ENCODE results near the gene NPHP4. TPM values are rescaled to one million over a fixed set of nuclear protein-coding genes. Genes with fewer than 3 reads are reported as not detected.

Gene NPHP4
- total RNA-seq, 2 experiments from 2014 or later = 15.4 to 20.3 TPM

DNA sequence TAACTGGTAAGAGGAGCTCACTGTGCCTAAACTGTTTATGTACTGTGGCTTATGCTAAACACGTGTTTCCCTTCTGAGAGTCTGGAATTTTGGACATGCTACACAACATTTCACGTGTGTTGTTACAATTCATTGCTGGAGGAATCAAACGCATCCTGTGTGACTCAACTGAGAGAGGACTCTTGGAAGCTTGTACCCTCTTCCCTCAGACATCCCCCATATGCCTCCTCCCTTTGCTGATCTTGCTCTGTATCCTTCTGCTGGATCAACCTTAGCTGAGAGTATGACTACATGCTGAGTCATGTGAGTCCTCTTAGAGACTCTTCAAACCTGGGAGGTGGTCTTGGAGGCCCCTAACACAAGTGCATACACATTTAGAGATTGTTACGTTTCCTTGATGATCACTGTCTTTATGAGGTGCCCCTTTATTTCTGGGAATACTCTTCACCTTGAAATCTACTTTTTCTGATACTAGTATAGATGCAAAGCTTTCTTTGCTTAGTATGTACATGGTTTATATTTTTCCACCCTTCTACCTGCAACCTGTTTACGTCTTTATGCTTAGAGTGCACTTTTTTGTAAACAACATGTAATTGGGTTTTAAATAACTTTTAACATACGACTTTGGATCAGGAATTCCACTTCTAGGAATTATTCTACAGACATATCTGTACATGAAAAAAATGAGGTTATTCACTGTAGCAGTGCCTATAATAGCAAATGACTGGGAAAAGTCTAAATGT lies 8.7 kb downstream of the NPHP4 start:
- Mint-ChIP-seq H3K9me3 (ENCODE audit: low read depth) (no peaks in the 10 kb centered on the region), H3K27me3 (no peaks in the 10 kb centered on the region), H3K4me3 (no peak overlapping the region), H3K27ac (no peak overlapping the region), H3K36me3 (peaks cover 5% of the 10 kb centered on the region), H3K4me1 (peaks cover 7% of the 10 kb centered on the region)
- CTCF ChIA-PET = interaction anchor here (1.0 kb wide), 1 partner anchor 9 kb away, joined by 4 read pairs; no protein-coding TSS in a partner anchor
- no peak for ATAC-seq
- no peak for DNase-seq

DNA sequence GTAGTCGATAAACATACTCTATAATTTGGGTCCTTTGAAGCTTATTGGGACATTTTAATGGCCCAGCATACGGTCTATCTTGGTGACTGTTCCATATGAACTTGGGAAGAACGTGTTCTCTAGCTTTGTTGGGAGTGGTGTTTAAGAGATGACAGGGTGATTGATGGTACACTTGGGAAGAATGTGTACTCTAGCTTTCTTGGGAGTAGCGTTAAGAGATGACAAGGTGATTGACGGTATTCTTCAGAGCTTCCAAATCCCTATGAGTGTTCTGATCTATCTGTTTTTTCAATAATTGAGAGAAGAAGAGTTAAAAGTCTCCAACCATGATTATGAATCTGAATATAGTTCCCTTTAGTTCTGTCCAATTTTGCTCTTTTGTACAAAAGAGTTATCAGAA lies 9.4 kb downstream of the NPHP4 start:
- H3K9me3 Mint-ChIP-seq (ENCODE audit: low read depth) = no peaks in the 10 kb centered on the region
- H3K36me3 Mint-ChIP-seq = peaks cover 5% of the 10 kb centered on the region
- no peak overlapping the region for H3K4me3 Mint-ChIP-seq
- CTCF ChIA-PET = interaction anchor here (1.0 kb wide), 1 partner anchor 10 kb away, joined by 4 read pairs; no protein-coding TSS in a partner anchor
- ATAC-seq (no peak), DNase-seq (no peak)
- H3K27me3 Mint-ChIP-seq = no peaks in the 10 kb centered on the region
- no peak overlapping the region for H3K27ac Mint-ChIP-seq
- peaks cover 7% of the 10 kb centered on the region for H3K4me1 Mint-ChIP-seq

DNA sequence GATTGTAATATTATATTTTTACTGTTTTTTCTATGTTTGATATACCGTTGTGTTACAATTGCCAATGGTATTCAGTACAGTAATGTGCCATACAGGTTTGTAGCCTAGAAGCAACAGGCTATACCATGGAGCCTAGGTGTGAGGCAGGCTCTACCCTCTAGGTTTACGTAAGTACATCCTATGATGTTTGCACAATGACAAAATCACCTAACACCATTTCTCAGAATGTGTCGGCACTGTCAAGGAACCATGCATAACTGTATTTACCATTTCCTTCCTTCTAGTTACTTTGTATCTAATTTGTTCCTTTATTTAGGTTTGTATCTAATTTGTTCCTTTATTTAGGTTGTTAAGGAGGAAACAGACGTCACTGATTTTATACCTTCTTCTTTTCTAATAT lies 9.9 kb downstream of the NPHP4 start:
- no peaks in the 10 kb centered on the region for H3K9me3 Mint-ChIP-seq (ENCODE audit: low read depth)
- DNase-seq (no peak), ATAC-seq (no peak)
- H3K4me3 Mint-ChIP-seq = no peak overlapping the region
- H3K27me3 Mint-ChIP-seq = no peaks in the 10 kb centered on the region
- H3K27ac Mint-ChIP-seq = no peak overlapping the region
- peaks cover 9% of the 10 kb centered on the region for H3K4me1 Mint-ChIP-seq
- CTCF ChIA-PET = no interaction called here
- H3K36me3 Mint-ChIP-seq = peaks cover 9% of the 10 kb centered on the region

DNA sequence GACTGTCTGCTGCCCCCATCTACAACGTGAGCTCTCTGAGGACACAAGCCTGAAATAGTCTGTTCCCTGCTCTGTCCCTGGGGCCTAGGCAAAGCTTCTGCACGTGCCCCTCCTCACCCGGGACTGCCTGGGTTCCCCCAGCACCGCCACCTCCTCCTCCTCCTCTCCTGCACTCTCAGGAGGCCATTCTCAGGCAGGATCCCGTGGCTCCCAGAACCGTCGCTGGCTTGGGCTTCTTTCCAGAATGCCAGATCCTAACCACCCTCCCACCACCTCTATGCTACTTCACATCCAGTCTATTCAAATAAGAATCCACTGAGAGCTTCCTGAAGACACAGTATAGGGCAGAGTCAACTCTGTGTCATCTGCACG lies 11.2 kb downstream of the NPHP4 start:
- Mint-ChIP-seq H3K27me3 (no peaks in the 10 kb centered on the region), H3K4me1 (peaks cover 9% of the 10 kb centered on the region), H3K4me3 (no peak overlapping the region), H3K36me3 (peaks cover 15% of the 10 kb centered on the region), H3K27ac (no peak overlapping the region), H3K9me3 (ENCODE audit: low read depth) (no peaks in the 10 kb centered on the region)
- no peak for ATAC-seq
- DNase-seq = no peak
- CTCF ChIA-PET = interaction anchor here (0.7 kb wide), 1 partner anchor 224 kb away, joined by 3 read pairs; no protein-coding TSS in a partner anchor

DNA sequence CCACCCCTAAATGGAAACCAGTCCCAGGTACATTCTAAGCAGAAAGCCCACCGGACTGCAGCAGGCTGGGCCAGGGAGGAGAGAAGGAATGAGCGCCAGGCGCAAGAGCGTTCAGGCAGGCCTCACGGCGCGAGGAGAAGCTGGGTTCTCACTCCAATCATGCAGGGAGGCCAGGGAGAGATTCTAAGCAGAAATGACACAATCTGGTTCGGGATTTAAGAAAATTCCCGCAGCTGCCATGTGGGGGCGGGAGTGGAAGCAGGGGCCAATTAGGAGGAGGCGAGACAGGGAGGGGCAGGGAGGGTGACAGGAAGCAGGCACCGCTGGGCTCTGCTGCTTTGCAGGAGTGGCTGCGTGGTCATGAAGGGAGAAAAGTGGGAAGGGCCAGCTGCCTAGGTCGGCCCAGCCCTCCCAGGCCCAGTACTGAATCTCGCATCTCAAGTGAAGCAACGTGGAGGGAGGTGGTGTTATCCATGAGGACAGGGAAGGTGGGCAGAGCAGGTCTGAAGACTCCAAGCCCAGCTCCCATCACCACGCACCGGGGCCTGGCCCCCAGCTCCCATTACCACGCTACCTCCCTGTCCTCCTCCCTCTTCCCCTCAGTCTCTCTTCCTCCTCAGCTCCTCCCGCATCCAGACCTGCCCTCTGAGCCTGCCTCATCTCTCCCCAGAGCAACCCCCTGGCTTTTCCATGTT lies 11.8 kb downstream of the NPHP4 start:
- Mint-ChIP-seq H3K4me1 (peaks cover 9% of the 10 kb centered on the region), H3K4me3 (no peak overlapping the region), H3K9me3 (ENCODE audit: low read depth) (no peaks in the 10 kb centered on the region), H3K27ac (peak overlapping the region; percentile 43), H3K36me3 (peaks cover 15% of the 10 kb centered on the region), H3K27me3 (no peaks in the 10 kb centered on the region)
- DNase-seq (no peak), ATAC-seq (no peak)
- CTCF ChIA-PET = interaction anchor here (0.7 kb wide), 1 partner anchor 224 kb away, joined by 3 read pairs; no protein-coding TSS in a partner anchor

DNA sequence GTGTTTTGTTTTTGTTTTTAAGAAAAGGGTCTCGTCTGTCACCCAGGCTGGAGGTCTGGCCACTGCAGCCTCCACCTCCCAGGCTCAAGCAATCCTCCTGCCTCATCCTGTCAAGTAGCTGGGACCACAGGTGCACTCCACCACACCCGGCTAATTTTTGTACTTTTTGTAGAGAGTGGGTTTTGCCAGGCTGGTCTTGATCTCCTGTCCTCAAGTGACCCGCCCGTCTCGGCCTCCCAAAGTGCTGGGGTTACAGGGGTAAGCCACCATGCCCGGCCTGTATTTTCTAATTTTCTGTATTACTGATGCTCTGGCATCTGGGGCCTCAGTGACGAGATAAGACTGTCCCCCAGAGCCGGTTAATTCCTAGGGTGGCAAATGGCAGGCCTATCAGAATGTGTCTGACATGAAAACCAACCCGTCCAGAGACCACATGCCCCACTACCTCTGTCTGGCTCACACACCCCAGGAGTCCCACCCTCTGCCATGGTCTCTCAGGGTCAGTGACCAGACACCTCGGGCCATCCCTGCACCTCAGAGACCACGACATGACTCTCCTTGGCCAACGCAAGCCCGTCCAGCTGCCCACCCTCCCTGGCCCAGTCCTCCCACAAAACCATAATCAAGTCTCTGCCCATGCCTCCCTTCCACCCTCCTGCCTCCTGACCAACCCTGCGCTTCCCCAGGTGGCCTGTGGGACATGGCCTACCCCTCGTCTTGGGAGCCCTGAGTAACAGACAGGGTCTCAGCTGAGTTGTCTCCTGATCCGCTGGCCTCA lies 12.5 kb downstream of the NPHP4 start:
- H3K9me3 Mint-ChIP-seq (ENCODE audit: low read depth) = no peaks in the 10 kb centered on the region
- H3K27me3 Mint-ChIP-seq = no peaks in the 10 kb centered on the region
- H3K4me3 Mint-ChIP-seq = no peak overlapping the region
- ATAC-seq = no peak
- DNase-seq = no peak
- CTCF ChIA-PET = no interaction called here
- H3K27ac Mint-ChIP-seq = peak overlapping the region; percentile 43
- H3K36me3 Mint-ChIP-seq = peaks cover 15% of the 10 kb centered on the region
- peaks cover 9% of the 10 kb centered on the region for H3K4me1 Mint-ChIP-seq

DNA sequence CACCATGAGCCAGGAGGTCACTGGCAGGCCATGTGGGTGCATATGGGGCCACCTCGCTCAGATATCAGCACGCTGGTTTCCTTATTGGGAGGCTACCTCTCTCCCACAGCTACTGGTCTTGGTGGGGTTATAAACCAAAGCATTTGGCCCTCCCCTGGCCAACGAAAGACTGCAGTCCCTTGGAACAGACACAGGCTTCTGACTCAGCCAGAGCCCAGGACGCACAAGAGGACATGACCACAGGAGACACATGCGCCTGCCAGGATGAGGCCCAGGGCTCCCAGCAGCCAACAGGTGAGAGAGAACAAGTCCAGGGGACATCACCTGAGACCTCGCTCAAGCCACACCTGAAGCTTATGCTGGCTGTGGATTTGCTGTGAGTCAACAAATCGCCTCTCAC lies 13.8 kb downstream of the NPHP4 start:
- DNase-seq = no peak
- Mint-ChIP-seq H3K4me1 (peaks cover 9% of the 10 kb centered on the region), H3K4me3 (no peak overlapping the region), H3K36me3 (peaks cover 15% of the 10 kb centered on the region), H3K27ac (no peak overlapping the region), H3K9me3 (ENCODE audit: low read depth) (no peaks in the 10 kb centered on the region), H3K27me3 (no peaks in the 10 kb centered on the region)
- ATAC-seq = peak; percentile 25
- CTCF ChIA-PET = no interaction called here

DNA sequence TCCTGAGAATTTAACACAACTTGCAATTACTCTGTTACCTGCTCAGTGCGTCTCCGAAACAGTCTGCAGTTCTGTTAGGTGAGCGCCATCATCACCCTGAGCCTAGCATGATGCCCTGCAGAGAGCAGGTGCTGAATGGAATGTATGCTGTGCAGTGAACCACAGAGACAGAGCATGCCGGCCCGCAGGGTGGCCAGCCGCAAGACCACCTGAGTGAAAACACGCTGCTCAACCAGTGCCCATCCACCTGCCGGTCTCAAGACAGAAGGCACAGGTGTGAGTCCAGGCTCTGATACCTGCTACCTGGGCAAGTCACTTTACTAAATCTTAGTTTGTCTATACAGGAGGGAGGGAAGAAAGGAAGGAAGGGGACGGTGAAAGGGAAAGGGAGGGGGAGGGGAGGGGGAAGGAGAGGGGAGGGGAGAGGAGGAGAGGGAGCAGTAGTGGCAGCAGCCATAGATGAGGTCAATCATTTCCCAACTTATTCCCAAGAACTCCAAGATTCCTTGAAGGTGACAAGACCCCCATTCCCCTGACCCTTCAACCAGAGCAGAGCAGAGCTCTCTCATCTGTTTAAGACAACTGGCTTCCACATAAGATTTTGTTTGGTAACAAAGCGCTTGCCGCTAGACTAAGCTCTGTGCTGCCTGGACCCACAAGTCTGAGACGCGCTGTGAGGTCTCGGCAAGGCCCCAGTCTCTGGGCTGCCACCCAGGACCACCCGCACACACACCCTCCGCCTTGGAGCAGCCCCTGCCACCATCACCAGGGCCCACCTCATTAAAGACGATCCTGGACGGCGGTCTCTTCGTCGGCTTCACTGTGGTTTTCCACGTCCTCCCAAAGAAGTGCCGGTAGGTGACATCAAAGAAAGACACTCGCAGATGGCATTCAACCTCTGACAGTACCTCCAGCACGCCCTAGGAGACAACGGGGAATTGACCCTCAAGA lies 14.5 kb downstream of the NPHP4 start:
- peak overlapping the region; percentile 48 for H3K27ac Mint-ChIP-seq
- peaks cover 16% of the 10 kb centered on the region for H3K36me3 Mint-ChIP-seq
- ATAC-seq = peak; percentile 42

DNA sequence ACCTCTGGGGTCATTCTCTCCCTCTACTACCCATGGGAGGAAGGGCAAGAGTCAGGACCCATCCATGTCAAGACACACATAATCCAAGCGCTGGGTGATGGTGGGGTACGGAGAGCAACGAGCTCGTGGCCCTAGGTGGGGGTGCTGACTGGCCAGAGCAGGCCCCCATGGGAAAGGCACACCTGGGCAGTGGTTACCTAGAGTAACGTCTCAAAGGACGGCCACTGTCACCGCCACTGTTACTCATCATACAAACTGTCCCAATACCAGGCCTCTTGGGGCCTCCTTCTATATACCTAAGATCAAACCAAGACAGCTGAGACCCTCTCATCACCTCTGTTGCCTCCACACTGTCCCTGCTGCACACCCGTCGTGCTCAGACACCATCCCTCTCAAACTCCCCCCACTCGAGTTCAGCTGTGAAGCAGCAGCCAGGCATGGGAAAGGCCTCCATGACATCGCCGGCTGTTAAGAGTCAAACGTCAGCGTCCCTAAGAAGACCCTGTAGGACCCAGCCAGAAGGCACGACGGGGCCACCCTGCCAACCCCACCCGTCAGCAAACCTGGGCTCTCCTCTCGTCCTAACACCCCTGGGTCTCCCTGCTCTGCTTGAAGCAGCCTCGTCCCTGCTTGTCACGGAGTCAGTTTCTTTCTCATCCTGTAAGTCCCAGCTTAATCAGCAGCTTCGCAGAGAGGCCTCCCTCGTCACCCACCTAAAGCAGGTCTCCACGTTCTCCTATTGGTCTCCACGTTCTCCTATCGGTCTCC lies 15.3 kb downstream of the NPHP4 start:
- peaks cover 15% of the 10 kb centered on the region for H3K36me3 Mint-ChIP-seq
- DNase-seq = no peak
- CTCF ChIA-PET = no interaction called here
- H3K9me3 Mint-ChIP-seq (ENCODE audit: low read depth) = no peaks in the 10 kb centered on the region
- no peak for ATAC-seq
- no peaks in the 10 kb centered on the region for H3K27me3 Mint-ChIP-seq
- H3K4me3 Mint-ChIP-seq = no peak overlapping the region
- H3K27ac Mint-ChIP-seq = no peak overlapping the region
- peaks cover 3% of the 10 kb centered on the region for H3K4me1 Mint-ChIP-seq

More for the DNA sequence above, 14.5 kb downstream of the NPHP4 start:
- Mint-ChIP-seq H3K4me3 (no peak overlapping the region), H3K27me3 (no peaks in the 10 kb centered on the region), H3K4me1 (peaks cover 8% of the 10 kb centered on the region), H3K9me3 (ENCODE audit: low read depth) (no peaks in the 10 kb centered on the region)
- CTCF ChIA-PET = no interaction called here
- DNase-seq = no peak

DNA sequence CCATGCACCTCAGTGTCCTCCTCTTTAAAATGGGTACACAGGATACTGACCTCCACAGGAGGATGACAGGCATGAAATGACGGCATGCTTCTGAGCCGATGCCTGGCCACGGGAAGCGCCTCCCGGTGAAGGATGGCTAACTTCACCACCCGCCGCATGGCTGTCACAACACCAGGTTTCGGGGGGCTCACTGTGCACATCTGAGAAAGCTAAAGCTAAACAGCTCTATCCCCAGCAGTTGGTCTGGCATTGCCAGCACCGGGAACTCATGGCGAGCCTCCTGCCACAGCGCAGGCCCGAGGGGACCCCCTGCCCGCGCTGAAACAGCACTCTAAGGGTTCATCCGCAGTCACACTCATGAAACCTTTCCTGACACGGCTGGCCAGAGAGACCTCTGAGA lies 16.0 kb downstream of the NPHP4 start:
- CTCF ChIA-PET = no interaction called here
- ATAC-seq = no peak
- DNase-seq = no peak
- no peaks in the 10 kb centered on the region for H3K27me3 Mint-ChIP-seq
- H3K4me1 Mint-ChIP-seq = peaks cover 2% of the 10 kb centered on the region
- H3K4me3 Mint-ChIP-seq = no peak overlapping the region
- no peak overlapping the region for H3K27ac Mint-ChIP-seq
- no peaks in the 10 kb centered on the region for H3K9me3 Mint-ChIP-seq (ENCODE audit: low read depth)
- H3K36me3 Mint-ChIP-seq = peaks cover 14% of the 10 kb centered on the region

DNA sequence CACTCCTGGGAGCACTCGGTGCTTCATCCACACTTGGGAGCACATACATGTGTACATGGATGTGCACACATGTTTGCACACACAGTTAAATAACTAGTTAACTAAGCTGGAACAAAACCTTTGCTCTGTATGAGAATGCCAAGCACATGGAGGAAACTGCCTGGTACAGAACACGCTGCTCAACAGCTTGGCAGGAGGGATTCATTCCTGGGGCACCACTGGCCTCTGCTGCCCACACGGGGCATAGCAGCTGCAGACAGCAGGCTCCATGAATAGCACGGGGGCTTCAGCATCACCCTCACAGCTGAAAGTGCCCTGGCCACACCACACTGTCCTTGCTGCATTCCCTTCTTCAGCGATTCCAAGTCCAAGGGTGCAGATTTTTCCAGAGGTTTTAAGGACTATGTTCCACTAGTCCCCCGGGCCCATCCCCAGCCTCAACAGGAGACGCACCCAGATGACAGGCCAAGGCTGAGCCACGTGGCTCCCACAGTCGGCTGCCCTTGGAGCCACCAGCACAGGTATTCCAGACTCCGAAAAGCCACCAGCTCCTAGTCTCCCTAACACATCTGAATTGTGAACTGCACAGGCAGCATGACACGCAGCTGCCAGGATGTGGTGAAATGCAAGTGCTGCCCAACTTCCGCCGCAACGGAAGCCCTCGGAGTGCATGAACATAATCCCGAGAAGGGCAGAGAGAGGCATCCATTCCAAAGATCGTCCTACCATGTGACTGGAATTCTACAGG lies 16.9 kb downstream of the NPHP4 start:
- ATAC-seq (peak; percentile 56), DNase-seq (peak; percentile 63)
- Mint-ChIP-seq H3K9me3 (ENCODE audit: low read depth) (no peaks in the 10 kb centered on the region), H3K4me1 (peaks cover 2% of the 10 kb centered on the region), H3K27ac (peak overlapping the region; percentile 40), H3K36me3 (peaks cover 14% of the 10 kb centered on the region), H3K27me3 (no peaks in the 10 kb centered on the region), H3K4me3 (no peak overlapping the region)
- CTCF ChIA-PET = interaction anchor here (0.7 to 1.6 kb wide), 6 partner anchors 17 to 465 kb away, joined by 3 to 6 read pairs (median 3); partner anchors contain the start of gene NPHP4

Measured in activated CD8-positive, alpha-beta memory T cell treated with anti-CD3 and anti-CD28 coated beads, Interleukin-2, amount 10 ng/mL, durations not matched to agents 7 days and 5 days (primary cell).